GM12878 (cell line): Measurements from ENCODE around the gene ATXN1.

Experiments
- ASH2L ChIP-seq: fragments of 300-600, 200-600 bp; sonication (generic); IDR thresholded peaks from 2 replicates; pipeline ENCODE4 v1.6.1; 2017; ENCODE audit warnings: low read depth, mild to moderate bottlenecking, borderline replicate concordance
- ATF7 ChIP-seq: fragments of 450-650 bp; IDR thresholded peaks from 2 replicates; pipeline ENCODE4 v1.6.1; 2016; ENCODE audit warnings: low read depth, mild to moderate bottlenecking
- CBX3 ChIP-seq: fragments of 200-600 bp; sonication (generic); IDR thresholded peaks from 2 replicates; pipeline ENCODE4 v1.6.1; 2016; ENCODE audit warnings: low read depth, borderline replicate concordance
- CTCF ChIP-seq, 3 experiments: IDR thresholded peaks in 2 of 3; conservative IDR thresholded peaks in 1 of 3; 2 replicates each; pipeline ENCODE4 v1.5.1; 2011; ENCODE audit warnings: low read depth in 3 of 3, low read length in 3 of 3, mild to moderate bottlenecking in 3 of 3, control low read depth in 2 of 3, moderate library complexity in 2 of 3, inconsistent platforms in 1 of 3, mixed read lengths in 1 of 3; ENCODE audit not compliant: control insufficient read depth in 2 of 3, insufficient read depth in 1 of 3; ENCODE audit errors: extremely low read depth in 1 of 3
- POLR2A ChIP-seq: IDR thresholded peaks from 2 replicates; pipeline ENCODE4 v1.6.1; 2011; ENCODE audit warnings: low read depth, mild to moderate bottlenecking, low read length
- POLR2AphosphoS2 ChIP-seq: IDR thresholded peaks from 2 replicates; pipeline ENCODE4 v1.6.1; 2011; ENCODE audit warnings: low read depth, mild to moderate bottlenecking, low read length, improper control_type of control experiment, moderate library complexity
- POLR2AphosphoS5 ChIP-seq: IDR thresholded peaks from 2 replicates; pipeline ENCODE4 v1.6.1; 2011; ENCODE audit warnings: mild to moderate bottlenecking, low read length, inconsistent platforms
- RAD21 ChIP-seq: IDR thresholded peaks from 2 replicates; pipeline ENCODE4 v1.6.1; 2011; ENCODE audit warnings: mild to moderate bottlenecking, low read depth, low read length, moderate library complexity; ENCODE audit not compliant: insufficient read depth
- REST ChIP-seq: IDR thresholded peaks from 2 replicates; pipeline ENCODE4 v1.6.1; 2012; ENCODE audit warnings: mild to moderate bottlenecking, low read depth, low read length
- SMAD1 ChIP-seq: fragments of 450-650 bp; IDR thresholded peaks from 2 replicates; pipeline ENCODE4 v1.6.1; 2018; ENCODE audit warnings: mild to moderate bottlenecking, low read depth; ENCODE audit not compliant: partially characterized antibody

GRCh38 chr6:16488813-16489212 lies 272.4 kb downstream of the ATXN1 start:
- TF ChIP-seq POLR2AphosphoS2 (no peak), POLR2AphosphoS5 (no peak), ASH2L (no peak), RAD21 (no peak), SMAD1 (no peak), CTCF (IDR thresholded peaks at IDR 0.05 in 2 of 3, conservative IDR thresholded peaks at IDR 0.05 in 1 of 3; ENCODE audit: control insufficient read depth in 2 of 3, extremely low read depth in 1 of 3, insufficient read depth in 1 of 3, low read depth in 3 of 3, low read length in 3 of 3) (no peak), CBX3 (no peak), REST (no peak), ATF7 (no peak), POLR2A (no peak)
